Endothelial cell of umbilical vein (primary cell): ENCODE data around the gene DCAF17. TPM values are rescaled to one million over a fixed set of nuclear protein-coding genes. Genes with fewer than 3 reads are reported as not detected.

Source experiments
- BruUV-seq: library from RNA; stranded (reverse); fragments of 400-500 nt; replicated peaks from 2 replicates; lab custom pipeline; 2021; lab: Mats Ljungman, UMichigan
- CTCF ChIA-PET: fragments of 300-600, 350-600 bp; sonication (Branson Sonifier 250); formaldehyde crosslinking; loops from one replicate; lab custom pipeline; 2021; ENCODE audit warnings: antibody characterized with exemption, inconsistent platforms; lab: Charles Lee
- POLR2A ChIA-PET: fragments of 300-600, 350-600 bp; sonication (Branson Sonifier 250); formaldehyde crosslinking; loops from one replicate; lab custom pipeline; 2021; ENCODE audit warnings: antibody characterized with exemption, inconsistent platforms; lab: Charles Lee
- DNase-seq: peaks from one replicate; pipeline ENCODE4 v3.0.0-alpha.2; 2011; ENCODE audit warnings: low read depth, low spot score
- FAIRE-seq: peaks from 2 replicates; lab custom pipeline; 2011; peaks lifted over from hg19 to GRCh38; lab: Jason Lieb, UNC
- H2AFZ ChIP-seq: 2 replicates; pipeline ENCODE4 v1.6.0; 2012; ENCODE audit warnings: low read depth, low read length, control low read depth, inconsistent platforms
- H3K27ac ChIP-seq: 2 replicates; pipeline ENCODE4 v1.5.1; 2011; ENCODE audit warnings: low read depth, mild to moderate bottlenecking, control low read depth, low read length, moderate library complexity; ENCODE audit not compliant: insufficient read depth
- H3K27me3 ChIP-seq, 2 experiments: 2 replicates each; pipeline versions ENCODE4 v1.6.0 to v1.6.1; 2011; ENCODE audit warnings: low read length in 2 of 2, mixed read lengths in 1 of 2; ENCODE audit not compliant: control insufficient read depth in 2 of 2, insufficient read depth in 2 of 2
- H3K36me3 ChIP-seq, 2 experiments: 2 replicates in 1 of 2; 3 replicates in 1 of 2; pipeline ENCODE4 v1.5.1; 2011; ENCODE audit warnings: low read length in 2 of 2, mild to moderate bottlenecking in 1 of 2, moderate library complexity in 1 of 2; ENCODE audit not compliant: control insufficient read depth in 2 of 2, insufficient read depth in 2 of 2; ENCODE audit errors: extremely low read depth in 1 of 2
- H3K4me1 ChIP-seq: 3 replicates; pipeline ENCODE4 v1.5.1; 2011; ENCODE audit warnings: mild to moderate bottlenecking, low read length; ENCODE audit not compliant: control insufficient read depth, insufficient read depth; ENCODE audit errors: extremely low read depth
- H3K4me2 ChIP-seq: 2 replicates; pipeline ENCODE4 v1.6.1; 2011; ENCODE audit warnings: low read length, control low read depth, mixed read lengths; ENCODE audit not compliant: insufficient read depth
- H3K4me3 ChIP-seq, 3 experiments: fragments of 200-600 bp in 1 of 3; sonication (generic), shearing (Covaris generic) in 1 of 3; replicated peaks in 1 of 3; 2 replicates each; pipeline ENCODE4 v1.5.1; 2011 to 2016; ENCODE audit warnings: control low read depth in 3 of 3, low read length in 3 of 3, mild to moderate bottlenecking in 2 of 3, inconsistent platforms in 1 of 3, low read depth in 1 of 3, moderate library complexity in 1 of 3; ENCODE audit not compliant: insufficient read depth in 1 of 3
- H3K79me2 ChIP-seq: 2 replicates; pipeline ENCODE4 v1.6.0; 2012; ENCODE audit warnings: low read length, inconsistent platforms; ENCODE audit not compliant: control insufficient read depth, insufficient read depth
- H3K9ac ChIP-seq: replicated peaks from 2 replicates; pipeline ENCODE3; 2011; ENCODE audit warnings: low read length, control low read depth; ENCODE audit not compliant: insufficient read depth; ENCODE audit errors: extremely low read depth
- H3K9me1 ChIP-seq: replicated peaks from 3 replicates; pipeline ENCODE4 v1.6.0; 2011; ENCODE audit warnings: mild to moderate bottlenecking, low read length; ENCODE audit not compliant: control insufficient read depth, insufficient read depth; ENCODE audit errors: extremely low read depth
- H3K9me3 ChIP-seq: replicated peaks from 2 replicates; pipeline ENCODE4 v1.5.1; 2012; ENCODE audit warnings: low read length, inconsistent platforms; ENCODE audit not compliant: control insufficient read depth, insufficient read depth
- H4K20me1 ChIP-seq: replicated peaks from 2 replicates; pipeline ENCODE3; 2011; ENCODE audit warnings: mild to moderate bottlenecking, low read length; ENCODE audit not compliant: control insufficient read depth, insufficient read depth; ENCODE audit errors: extremely low read depth
- CTCF ChIP-seq, 2 donors: IDR thresholded peaks; 1 replicate in 1 of 2; 2 replicates in 1 of 2; pipeline ENCODE4 v1.5.1; 2011; ENCODE audit warnings: low read length in 2 of 2, mild to moderate bottlenecking in 2 of 2, moderate library complexity in 2 of 2, control low read depth in 1 of 2, inconsistent platforms in 1 of 2, low read depth in 1 of 2; ENCODE audit not compliant: insufficient read depth in 1 of 2; ENCODE audit errors: extremely low read depth in 1 of 2
- EZH2 ChIP-seq: IDR thresholded peaks from 2 replicates; pipeline ENCODE4 v1.6.1; 2012; ENCODE audit warnings: borderline replicate concordance, low read depth, mild to moderate bottlenecking, moderate library complexity, low read length, inconsistent platforms; ENCODE audit not compliant: severe bottlenecking
- FOS ChIP-seq: IDR thresholded peaks from 2 replicates; pipeline ENCODE4 v1.6.1; 2011; ENCODE audit warnings: mild to moderate bottlenecking, low read length, moderate library complexity, borderline replicate concordance; ENCODE audit not compliant: insufficient read depth
- GATA2 ChIP-seq: IDR thresholded peaks from 2 replicates; pipeline ENCODE4 v1.7.0; 2011; ENCODE audit warnings: low read depth, mild to moderate bottlenecking, moderate library complexity, mixed read lengths, low read length; ENCODE audit not compliant: insufficient read length, insufficient read depth
- JUN ChIP-seq: IDR thresholded peaks from 2 replicates; pipeline ENCODE4 v1.6.1; 2011; ENCODE audit warnings: borderline replicate concordance, low read depth; ENCODE audit not compliant: insufficient read length, insufficient read depth
- MAX ChIP-seq: IDR thresholded peaks from 2 replicates; pipeline ENCODE4 v1.6.1; 2011; ENCODE audit not compliant: insufficient read depth, insufficient read length
- MYC ChIP-seq: IDR thresholded peaks from one replicate; pipeline ENCODE4 v1.6.1; 2011; ENCODE audit warnings: mild to moderate bottlenecking, low read depth, low read length
- POLR2A ChIP-seq: IDR thresholded peaks from 2 replicates; pipeline ENCODE4 v1.6.1; 2012; ENCODE audit warnings: low read depth, mild to moderate bottlenecking, control low read depth, low read length
- POLR2AphosphoS5 ChIP-seq: IDR thresholded peaks from 2 replicates; pipeline ENCODE4 v1.6.1; 2012; ENCODE audit warnings: low read depth, mild to moderate bottlenecking, control low read depth, low read length, moderate library complexity; ENCODE audit not compliant: insufficient read depth
- dilution Hi-C: fragments of 300-500 bp; cut with MboI; formaldehyde crosslinking; loops from one replicate; pipeline ENCODE4 v1.15.0; 2019; ENCODE audit warnings: low sequenced_read_pairs; ENCODE audit not compliant: extremely low pct_ligation_motif_present
- intact Hi-C: fragments of 100-400 bp; cut with micrococcal nuclease; formaldehyde crosslinking; loops from one replicate; pipeline ENCODE4 v1.10.0; 2022
- polyA plus RNA-seq, 4 experiments: library from polyadenylated mRNA; depleted of rRNA in 3 of 4; stranded (reverse) in 3 of 4; unstranded in 1 of 4; fragments of >200 nt; gene quantifications; 2 replicates each; pipeline versions ENCODE4 v1.2.1 to v1.2.3, GENCODE V29; 2011 to 2012; ENCODE audit warnings: missing spikeins in 1 of 4
- total RNA-seq: library from RNA; stranded (reverse); gene quantifications from 2 replicates; pipeline ENCODE4 v1.2.3, GENCODE V29; 2021

Gene DCAF17
- total and polyA plus RNA-seq, 2 donors (not counting 3 experiments of a cell fraction or from before 2014, with no cell fraction given) = 4.6 to 14.9 TPM

- intact Hi-C loops = no loop called here
- no peaks in the 10 kb centered on the region for H3K36me3 ChIP-seq
- TF ChIP-seq FOS = no peak
- TF ChIP-seq MYC = no peak
- no peak for TF ChIP-seq POLR2AphosphoS5
- TF ChIP-seq EZH2 = no peak
- TF ChIP-seq MAX = no peak
- no peak for TF ChIP-seq JUN
- no peak for TF ChIP-seq CTCF (IDR thresholded peaks at IDR 0.05; ENCODE audit: extremely low read depth in 1 of 2, insufficient read depth in 1 of 2, low read depth in 1 of 2, low read length in 2 of 2)
- TF ChIP-seq GATA2 = no peak
- no peak for TF ChIP-seq POLR2A
- ChIA-PET POLR2A (no interaction called here), CTCF (no interaction called here)
- H3K4me3 ChIP-seq = no peak overlapping the region
- H3K9me1 ChIP-seq = no peaks in the 10 kb centered on the region
- no peaks in the 10 kb centered on the region for H3K79me2 ChIP-seq
- DNase-seq (no peak), FAIRE-seq (no peak)
- no peaks in the 10 kb centered on the region for H4K20me1 ChIP-seq
- H3K27me3 ChIP-seq = no peaks in the 10 kb centered on the region
- BruUV-seq = no TSS peak
- H3K27ac ChIP-seq = no peak overlapping the region
- H3K9me3 ChIP-seq = no peaks in the 10 kb centered on the region
- H3K4me1 ChIP-seq = peaks cover 12% of the 10 kb centered on the region
- no peak overlapping the region for H2AFZ ChIP-seq
- dilution Hi-C loops = no loop called here
- H3K4me2 ChIP-seq = no peak overlapping the region
- H3K9ac ChIP-seq = no peak overlapping the region
Observed at GRCh38 chr2:171386627-171387026, 47.4 kb upstream of the DCAF17 start.
